B cell (primary cell): ENCODE results near the gene TMOD1. TPM values are rescaled to one million over a fixed set of nuclear protein-coding genes. Genes with fewer than 3 reads are reported as not detected.

ENCODE experiments used
- ATAC-seq: fragments of 200-7000 bp; cut with Tn5 transposase; one replicate; pipeline ENCODE4 v1.10.0; 2021; ENCODE audit warnings: low read depth, mild to moderate bottlenecking, moderate number of reproducible peaks, moderate library complexity
- CTCF ChIA-PET: fragments of 350-600 bp; sonication (Branson Sonifier 250); formaldehyde crosslinking; loops from one replicate; lab custom pipeline; 2021; ENCODE audit warnings: antibody characterized with exemption, inconsistent platforms; lab: Charles Lee
- POLR2A ChIA-PET: fragments of 350-600 bp; sonication (Branson Sonifier 250); formaldehyde crosslinking; loops from one replicate; lab custom pipeline; 2021; ENCODE audit warnings: antibody characterized with exemption; lab: Charles Lee
- DNase-seq: peaks from one replicate; pipeline ENCODE4 v3.0.0; 2013
- H2AFZ ChIP-seq: 2 replicates; pipeline ENCODE4 v1.6.1; 2012; ENCODE audit warnings: mild to moderate bottlenecking, low read depth, low read length; ENCODE audit not compliant: insufficient read depth, poor library complexity, severe bottlenecking
- H3K27ac ChIP-seq, 2 donors: 1 replicate in 1 of 2; 2 replicates in 1 of 2; pipeline ENCODE4 v1.5.1; 2012 to 2013; ENCODE audit warnings: low read length in 2 of 2, mild to moderate bottlenecking in 2 of 2, moderate library complexity in 1 of 2
- H3K27me3 ChIP-seq, 4 experiments: fragments of 200-600 bp in 1 of 4; sonication (generic) in 1 of 4; replicated peaks in 1 of 4; 1 replicate in 2 of 4; 2 replicates in 2 of 4; pipeline versions ENCODE4 v1.6.1 to v1.7.0; 2013 to 2016; ENCODE audit warnings: low read length in 3 of 4, mild to moderate bottlenecking in 2 of 4, mixed read lengths in 1 of 4, moderate library complexity in 1 of 4; ENCODE audit not compliant: insufficient read depth in 4 of 4, control insufficient read depth in 3 of 4; ENCODE audit errors: control extremely low read depth in 1 of 4
- H3K36me3 ChIP-seq, 2 experiments: replicated peaks in 1 of 2; 1 replicate in 1 of 2; 2 replicates in 1 of 2; pipeline versions ENCODE4 v1.6.1 to v1.7.1; 2013; ENCODE audit warnings: low read length in 1 of 2; ENCODE audit not compliant: insufficient read depth in 2 of 2, control insufficient read depth in 1 of 2; ENCODE audit errors: control extremely low read depth in 1 of 2, extremely low read depth in 1 of 2
- H3K4me1 ChIP-seq, 2 donors: fragments of 200-600 bp in 1 of 2; sonication (generic) in 1 of 2; 1 replicate in 1 of 2; 2 replicates in 1 of 2; pipeline versions ENCODE4 v1.5.1 to v1.6.1; 2013 to 2017; ENCODE audit warnings: low read length in 2 of 2; ENCODE audit not compliant: control insufficient read depth in 2 of 2, insufficient read depth in 2 of 2
- H3K4me2 ChIP-seq: replicated peaks from 2 replicates; pipeline ENCODE3; 2012; ENCODE audit warnings: mild to moderate bottlenecking, low read depth, low read length; ENCODE audit not compliant: poor library complexity, severe bottlenecking
- H3K4me3 ChIP-seq, 5 experiments: fragments of 200-600 bp in 1 of 5; sonication (generic) in 1 of 5; 1 replicate in 3 of 5; 2 replicates in 2 of 5; pipeline versions ENCODE4 v1.5.1 to v1.7.0; 2011 to 2016; ENCODE audit warnings: low read length in 4 of 5, mild to moderate bottlenecking in 4 of 5, low read depth in 2 of 5, control low read depth in 1 of 5, moderate library complexity in 1 of 5; ENCODE audit not compliant: insufficient read depth in 1 of 5; ENCODE audit errors: control extremely low read depth in 1 of 5, extremely low read depth in 1 of 5
- H3K79me2 ChIP-seq: fragments of 200-600 bp; sonication (generic); one replicate; pipeline ENCODE4 v1.6.0; 2016; ENCODE audit warnings: low read length; ENCODE audit not compliant: control insufficient read depth, insufficient read depth
- H3K9ac ChIP-seq: fragments of 200-600 bp; sonication (generic); 2 replicates; pipeline ENCODE4 v1.6.1; 2017; ENCODE audit warnings: mild to moderate bottlenecking, low read length, moderate library complexity
- H3K9me3 ChIP-seq, 3 donors: one replicate each; pipeline versions ENCODE4 v1.6.1 to v1.7.1; 2013; ENCODE audit warnings: low read length in 2 of 3; ENCODE audit not compliant: control insufficient read depth in 2 of 3, insufficient read depth in 1 of 3; ENCODE audit errors: control extremely low read depth in 1 of 3
- H4K20me1 ChIP-seq: 2 replicates; pipeline ENCODE4 v1.6.0; 2012; ENCODE audit warnings: mild to moderate bottlenecking, low read length; ENCODE audit not compliant: insufficient read depth, control insufficient read depth, poor library complexity, severe bottlenecking
- H3K27ac Mint-ChIP-seq: one replicate; pipeline ENCODE4 v1.8.0; 2021; ENCODE audit warnings: mixed read lengths
- H3K27me3 Mint-ChIP-seq: one replicate; pipeline ENCODE4 v1.8.0; 2021; ENCODE audit warnings: mixed read lengths
- H3K4me1 Mint-ChIP-seq: one replicate; pipeline ENCODE4 v1.8.0; 2021; ENCODE audit warnings: mixed read lengths
- H3K4me3 Mint-ChIP-seq: one replicate; pipeline ENCODE4 v1.8.0; 2021; ENCODE audit warnings: mixed read lengths
- H3K9me3 Mint-ChIP-seq: one replicate; pipeline ENCODE4 v1.8.0; 2022; ENCODE audit warnings: mixed read lengths; ENCODE audit not compliant: insufficient read depth
- CTCF ChIP-seq: fragments of 200-600 bp; IDR thresholded peaks from one replicate; pipeline ENCODE4 v1.8.0; 2022; ENCODE audit warnings: antibody characterized with exemption, mild to moderate bottlenecking
- EZH2 ChIP-seq: IDR thresholded peaks from 2 replicates; pipeline ENCODE4 v1.6.1; 2012; ENCODE audit warnings: borderline replicate concordance, low read depth, mild to moderate bottlenecking, moderate library complexity, low read length; ENCODE audit not compliant: insufficient read depth, poor library complexity, severe bottlenecking
- WGBS: methylation state at CpG from one replicate; pipeline ENCODE4 v1.1.5; 2013; ENCODE audit warnings: missing lambda C conversion rate; ENCODE audit not compliant: insufficient coverage; 5-methylcytosine and 5-hydroxymethylcytosine counted together
- intact Hi-C: fragments of 100-400 bp; cut with micrococcal nuclease; formaldehyde crosslinking; loops from one replicate; pipeline ENCODE4 v1.10.0; 2022
- polyA plus RNA-seq: library from polyadenylated mRNA; depleted of rRNA; stranded (reverse); fragments of >200 nt; gene quantifications from 2 replicates; pipeline ENCODE4 v1.2.3, GENCODE V29; 2012
- total RNA-seq, 2 donors: library from RNA; stranded (reverse); fragments of 120-200 nt in 1 of 2; gene quantifications; 1 replicate in 1 of 2; 2 replicates in 1 of 2; pipeline versions ENCODE4 v1.2.3 to v1.2.4, GENCODE V29; 2013 to 2022

The TMOD1 gene
- total and polyA plus RNA-seq, 2 donors (not counting 1 experiment from before 2014, with no cell fraction given) = 0.30 to 2.5 TPM

- 86% methylated on average over 5 of the region's 8 CpGs for WGBS
- H3K27ac ChIP-seq = no peak overlapping the region
- ChIA-PET CTCF (interaction anchor here (1.6 kb wide), 1 partner anchor 15 kb away, joined by 3 read pairs; the partner anchor contains the start of gene TMOD1), POLR2A (no interaction called here)
- peaks cover 0 to 12% (median 2%) of the 10 kb centered on the region in 4 experiments for H3K27me3 ChIP-seq
- no peaks in the 10 kb centered on the region for H3K9me3 Mint-ChIP-seq
- TF ChIP-seq EZH2 (no peak), CTCF (no peak)
- H3K4me1 Mint-ChIP-seq = peaks cover 6% of the 10 kb centered on the region
- H3K36me3 ChIP-seq = no peaks in the 10 kb centered on the region
- intact Hi-C loops = no loop called here
- no peak overlapping the region for H3K4me3 Mint-ChIP-seq
- H4K20me1 ChIP-seq = no peaks in the 10 kb centered on the region
- no peaks in the 10 kb centered on the region for H3K79me2 ChIP-seq
- H3K9me3 ChIP-seq = no peaks in the 10 kb centered on the region
- peaks cover 44% of the 10 kb centered on the region for H3K27me3 Mint-ChIP-seq
- H3K4me3 ChIP-seq = no peak overlapping the region
- no peaks in the 10 kb centered on the region for H3K4me1 ChIP-seq
- no peak overlapping the region for H2AFZ ChIP-seq
- DNase-seq (no peak), ATAC-seq (no peak)
- no peak overlapping the region for H3K9ac ChIP-seq
- H3K27ac Mint-ChIP-seq = no peak overlapping the region
- H3K4me2 ChIP-seq = no peak overlapping the region
These were observed 14.6 kb downstream of the TMOD1 start for GRCh38 chr9:97516111-97516510.

- ChIA-PET POLR2A (no interaction called here), CTCF (interaction anchor here (1.6 kb wide), 1 partner anchor 16 kb away, joined by 3 read pairs; the partner anchor contains the start of gene TMOD1)
- no peaks in the 10 kb centered on the region for H3K9me3 Mint-ChIP-seq
- no peak overlapping the region for H3K27ac ChIP-seq
- intact Hi-C loops = no loop called here
- no peaks in the 10 kb centered on the region for H3K36me3 ChIP-seq
- no peak overlapping the region for H3K9ac ChIP-seq
- no peak overlapping the region for H3K27ac Mint-ChIP-seq
- no peaks in the 10 kb centered on the region for H4K20me1 ChIP-seq
- no peaks in the 10 kb centered on the region for H3K9me3 ChIP-seq
- no peaks in the 10 kb centered on the region for H3K79me2 ChIP-seq
- DNase-seq (no peak), ATAC-seq (no peak)
- no peaks in the 10 kb centered on the region for H3K4me1 Mint-ChIP-seq
- no peaks in the 10 kb centered on the region for H3K4me1 ChIP-seq
- H3K4me2 ChIP-seq = no peak overlapping the region
- peaks cover 0 to 12% (median 0%) of the 10 kb centered on the region in 4 experiments for H3K27me3 ChIP-seq
- H3K4me3 Mint-ChIP-seq = no peak overlapping the region
- WGBS = 92% methylated on average over 8 of the region's 14 CpGs
- H3K4me3 ChIP-seq = no peak overlapping the region
- no peak overlapping the region for H2AFZ ChIP-seq
- peaks cover 44% of the 10 kb centered on the region for H3K27me3 Mint-ChIP-seq
- TF ChIP-seq CTCF = no peak
- TF ChIP-seq EZH2 = no peak
These were observed 16.0 kb downstream of the TMOD1 start for GRCh38 chr9:97517331-97518089.
